Adipose tissue (tissue), 3 donors: Measurements from ENCODE around the gene CHST9. TPM values are rescaled to one million over a fixed set of nuclear protein-coding genes. Genes with fewer than 3 reads are reported as not detected.
"Not testable (repeated sequence)": the region's sequence is repeated elsewhere in the genome, so short reads cannot be mapped to it uniquely, and the experiment has no call there.

Source experiments
- H3K27ac ChIP-seq: one replicate; pipeline ENCODE4 v1.5.1; 2013; ENCODE audit warnings: low read depth, low read length
- WGBS, 3 donors: extraction: QIAGEN DNeasy Blood & Tissue Kit; methylation state at CpG; one replicate each; pipeline ENCODE4 v1.1.7; 2013; 5-methylcytosine and 5-hydroxymethylcytosine counted together
- polyA plus RNA-seq, 3 donors: library from polyadenylated mRNA; stranded (reverse); fragments of 200-250 nt; gene quantifications; one replicate each; pipeline ENCODE4 v1.2.3, GENCODE V29; 2013
- donor health status: healthy with polysubstance abuse.
- donor health status: Bipolar disorder and iron deficiency.
- donor health status: healthy.

Gene CHST9
- polyA plus RNA-seq, 3 donors: 0.07 to 3.1 TPM; not detected in 1

GRCh38 chr18:27118973-27119372, 66.1 kb downstream of the CHST9 start:
- 48 to 86% (median 79%) methylated on average over 3 of the region's 3 CpGs for WGBS, 3 donors
- H3K27ac ChIP-seq: no peak overlapping the region

- WGBS, 3 donors: 60 to 66% (median 62%) methylated on average over 3 of the region's 3 CpGs
- no peak overlapping the region for H3K27ac ChIP-seq
These were observed 70.3 kb downstream of the CHST9 start for GRCh38 chr18:27114842-27115241.

- H3K27ac ChIP-seq: no peak overlapping the region
These were observed 71.8 kb downstream of the CHST9 start for GRCh38 chr18:27113358-27113757.

- H3K27ac ChIP-seq: no peak overlapping the region
- WGBS, 3 donors: 69 to 93% (median 91%) methylated on average over 1 of the region's 1 CpG
These were observed 74.8 kb downstream of the CHST9 start for GRCh38 chr18:27110319-27110718.

GRCh38 chr18:27109451-27109850, 75.7 kb downstream of the CHST9 start:
- WGBS, 3 donors: 58 to 67% (median 63%) methylated on average over 10 of the region's 10 CpGs
- H3K27ac ChIP-seq: no peak overlapping the region

- 79 to 90% (median 79%) methylated on average over 2 of the region's 2 CpGs for WGBS, 3 donors
- H3K27ac ChIP-seq: no peak overlapping the region
These were observed 76.3 kb downstream of the CHST9 start for GRCh38 chr18:27108842-27109241.

GRCh38 chr18:27104743-27105142, 80.4 kb downstream of the CHST9 start:
- H3K27ac ChIP-seq: no peak overlapping the region
- WGBS, 3 donors: 74 to 78% (median 78%) methylated on average over 3 of the region's 3 CpGs

GRCh38 chr18:27094621-27095020, 90.5 kb downstream of the CHST9 start:
- 68 to 90% (median 77%) methylated on average over 1 of the region's 1 CpG for WGBS, 3 donors
- H3K27ac ChIP-seq: no peak overlapping the region

GRCh38 chr18:27093290-27093689, 91.8 kb downstream of the CHST9 start:
- not testable (repeated sequence) for H3K27ac ChIP-seq
- 77 to 78% (median 78%) methylated on average over 9 of the region's 9 CpGs for WGBS, 3 donors

- 67 to 79% (median 68%) methylated on average over 1 of the region's 1 CpG for WGBS, 3 donors
- no peak overlapping the region for H3K27ac ChIP-seq
These were observed 103.4 kb downstream of the CHST9 start for GRCh38 chr18:27081701-27082100.

GRCh38 chr18:27075828-27076227, 109.3 kb downstream of the CHST9 start:
- H3K27ac ChIP-seq: no peak overlapping the region
- 59 to 78% (median 68%) methylated on average over 3 of the region's 3 CpGs for WGBS, 3 donors

GRCh38 chr18:27073404-27073830, 111.7 kb downstream of the CHST9 start:
- 79 to 84% (median 83%) methylated on average over 5 of the region's 5 CpGs for WGBS, 3 donors
- H3K27ac ChIP-seq: no peak overlapping the region

- no peak overlapping the region for H3K27ac ChIP-seq
- WGBS, 3 donors: 84 to 85% (median 84%) methylated on average over 3 of the region's 3 CpGs
These were observed 120.4 kb downstream of the CHST9 start for GRCh38 chr18:27064673-27065072.

- no peak overlapping the region for H3K27ac ChIP-seq
- 80 to 85% (median 81%) methylated on average over 2 of the region's 2 CpGs for WGBS, 3 donors
These were observed 122.3 kb downstream of the CHST9 start for GRCh38 chr18:27062802-27063201.

- 74 to 88% (median 88%) methylated on average over 7 of the region's 7 CpGs for WGBS, 3 donors
These were observed 123.5 kb downstream of the CHST9 start for GRCh38 chr18:27061488-27062095.

GRCh38 chr18:27057519-27058234, 127.4 kb downstream of the CHST9 start:
- H3K27ac ChIP-seq: no peak overlapping the region
- 32 to 50% (median 47%) methylated on average over 11 of the region's 11 CpGs for WGBS, 3 donors

More at GRCh38 chr18:27061488-27062095, 123.5 kb downstream of the CHST9 start:
- H3K27ac ChIP-seq: no peak overlapping the region

- H3K27ac ChIP-seq: no peak overlapping the region
- WGBS, 3 donors: 45 to 78% (median 68%) methylated on average over 3 of the region's 3 CpGs
These were observed 130.2 kb downstream of the CHST9 start for GRCh38 chr18:27054926-27055325.

GRCh38 chr18:27049969-27050368, 135.1 kb downstream of the CHST9 start:
- WGBS, 3 donors: 79 to 89% (median 86%) methylated on average over 4 of the region's 4 CpGs
- no peak overlapping the region for H3K27ac ChIP-seq

- WGBS, 3 donors: 79 to 92% (median 91%) methylated on average over 3 of the region's 3 CpGs
- H3K27ac ChIP-seq: no peak overlapping the region
These were observed 139.8 kb downstream of the CHST9 start for GRCh38 chr18:27045342-27045741.

- no peak overlapping the region for H3K27ac ChIP-seq
These were observed 142.9 kb downstream of the CHST9 start for GRCh38 chr18:27042177-27042576.
